ENCODE results near the gene ITGA3. TPM values are rescaled to one million over a fixed set of nuclear protein-coding genes. Genes with fewer than 3 reads are reported as not detected.

ITGA3 gene
- total RNA-seq, 1 experiment from 2014 or later, result 22.5 TPM

GRCh38 chr17:50106393-50107131 lies 50.7 kb downstream of the ITGA3 start:
- Mint-ChIP-seq H3K36me3 (ENCODE audit: insufficient read depth in 1 of 3, low read depth in 3 of 3) (peaks cover 0 to 9% (median 7%) of the 10 kb centered on the region in 3 experiments; a peak in 3 of 7 replicates), H3K27me3 (ENCODE audit: low read depth) (no peaks in the 10 kb centered on the region), H3K27ac (no peak overlapping the region; a peak in 1 of 7 replicates), H3K9me3 (no peaks in the 10 kb centered on the region), H3K4me1 (peaks cover 4 to 17% of the 10 kb centered on the region in 2 experiments; a peak in 3 of 4 replicates), H3K4me3 (no peak overlapping the region)
- H3K9ac ChIP-seq (ENCODE audit: extremely low read depth, insufficient read length, low read length), result no peak overlapping the region
- no peaks in the 10 kb centered on the region for H3K27me3 ChIP-seq (ENCODE audit: insufficient read depth, low read length)
- no peak overlapping the region for H3K27ac ChIP-seq (ENCODE audit: insufficient read length, low read depth, low read length)
- H2BK12ac ChIP-seq (ENCODE audit: insufficient read length, low read depth, low read length), result no peak overlapping the region
- H3K79me2 ChIP-seq (ENCODE audit: insufficient read depth, low read length), result no peaks in the 10 kb centered on the region
- H3K23me2 ChIP-seq (ENCODE audit: insufficient read length, low read depth, low read length, poor library complexity, severe bottlenecking), result no peaks in the 10 kb centered on the region
- no peak overlapping the region for H2BK15ac ChIP-seq (ENCODE audit: low read depth, low read length)
- WGBS (ENCODE audit: extremely low coverage, insufficient read length, low lambda C conversion rate), result no CpG with 5 or more reads among the region's 13 CpGs
- H3K18ac ChIP-seq (ENCODE audit: insufficient read length, low read depth, low read length), result no peak overlapping the region
- H3K4ac ChIP-seq (ENCODE audit: low read depth, low read length), result no peak overlapping the region
- no peaks in the 10 kb centered on the region for H4K20me1 ChIP-seq (ENCODE audit: control insufficient read depth, insufficient read depth, insufficient read length)
- no peak overlapping the region for H4K91ac ChIP-seq (ENCODE audit: insufficient read length, low read depth, low read length)
- TF ChIP-seq CTCF (conservative IDR thresholded peaks at IDR 0.05), result no peak
- no peak overlapping the region for H3K23ac ChIP-seq (ENCODE audit: insufficient read length, low read depth, low read length)
- no peak overlapping the region for H2AFZ ChIP-seq (ENCODE audit: low read length)
- H3K79me1 ChIP-seq (ENCODE audit: insufficient read depth, low read depth, low read length, poor library complexity, severe bottlenecking), result no peaks in the 10 kb centered on the region
- no peak overlapping the region for H4K8ac ChIP-seq (replicated peaks; ENCODE audit: insufficient read length, low read depth, low read length)
- no peak overlapping the region for H2BK120ac ChIP-seq (ENCODE audit: low read depth, low read length, poor library complexity, severe bottlenecking)
- H3K4me1 ChIP-seq (ENCODE audit: insufficient read depth, low read length), result no peaks in the 10 kb centered on the region
- no peak overlapping the region for H2AK5ac ChIP-seq (ENCODE audit: insufficient read length, low read length)
- H4K5ac ChIP-seq (ENCODE audit: insufficient read length, low read depth, low read length), result no peak overlapping the region
- no peak overlapping the region for H2BK20ac ChIP-seq (ENCODE audit: low read depth, low read length, poor library complexity, severe bottlenecking)
- H3K14ac ChIP-seq (ENCODE audit: insufficient read depth, low read length), result no peak overlapping the region; the same call in 1 of the 2 replicates
- no peak overlapping the region for H2BK5ac ChIP-seq (ENCODE audit: insufficient read length, low read length)
- no peak overlapping the region for H3T11ph ChIP-seq (ENCODE audit: low read length)
- H3K9me3 ChIP-seq (ENCODE audit: control insufficient read depth, low read depth, low read length), result no peaks in the 10 kb centered on the region
- H3K56ac ChIP-seq (ENCODE audit: insufficient read length, low read depth, low read length), result no peak overlapping the region
- no peak overlapping the region for H3K4me2 ChIP-seq (ENCODE audit: insufficient read depth, insufficient read length, low read length)
- no peak for DNase-seq
